ENCODE results near the gene DRD3.

The DRD3 gene

DNA sequence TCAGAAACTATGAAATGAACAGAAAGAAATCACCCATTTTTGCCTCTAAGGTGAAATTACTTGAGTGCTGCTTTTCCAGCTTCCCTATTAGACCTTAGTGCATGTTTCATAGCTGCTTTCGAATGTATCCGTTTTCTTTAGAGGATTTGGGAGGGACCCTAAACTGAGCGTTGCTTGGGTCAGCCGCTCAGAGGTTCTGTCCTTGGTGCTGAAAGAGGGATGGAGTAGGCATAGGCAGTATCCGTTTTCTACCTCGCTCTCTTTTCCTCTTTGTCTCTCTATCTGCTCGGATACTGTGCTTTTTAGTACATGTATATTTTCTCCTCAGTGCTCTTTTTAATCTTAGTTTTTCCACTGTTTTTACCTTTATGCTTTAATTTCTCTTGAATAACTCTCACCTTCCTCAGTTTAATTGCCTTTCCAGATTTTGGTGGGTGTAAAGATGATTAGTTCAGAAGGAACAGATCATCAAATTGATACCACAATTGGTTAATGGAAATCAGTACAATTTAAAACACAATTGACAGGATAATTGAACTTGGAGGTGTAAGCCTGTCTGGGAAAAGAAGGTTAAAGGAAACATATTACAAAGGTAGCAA lies at the start of gene DRD3:
TSS of gene DRD3 (minus strand) at position 283 of the 599 bp plus-strand sequence. CDS start 7,060 bp downstream, outside the sequence.
- TF ChIP-seq CTCF (IDR thresholded peaks at IDR 0.05; ENCODE audit: insufficient read depth, low read depth, low read length, missing control alignments): no peak
- DNase-seq (ENCODE audit: low read depth): peak; percentile 44
- no peak within 1 kb of the TSS for H3K4me3 ChIP-seq (ENCODE audit: low read length)

GRCh38 chr3:114227076-114227475 lies 48.2 kb upstream of the DRD3 start:
- no peak for DNase-seq (ENCODE audit: low read depth)
- H3K4me3 ChIP-seq (ENCODE audit: low read length): no peak overlapping the region
- TF ChIP-seq CTCF (IDR thresholded peaks at IDR 0.05; ENCODE audit: insufficient read depth, low read depth, low read length, missing control alignments): no peak

- no peak overlapping the region for H3K4me3 ChIP-seq (ENCODE audit: low read length)
- no peak for TF ChIP-seq CTCF (IDR thresholded peaks at IDR 0.05; ENCODE audit: insufficient read depth, low read depth, low read length, missing control alignments)
- DNase-seq (ENCODE audit: low read depth): no peak
Observed at GRCh38 chr3:114226313-114226712, 47.5 kb upstream of the DRD3 start.

- no peak for TF ChIP-seq CTCF (IDR thresholded peaks at IDR 0.05; ENCODE audit: insufficient read depth, low read depth, low read length, missing control alignments)
- no peak overlapping the region for H3K4me3 ChIP-seq (ENCODE audit: low read length)
- DNase-seq (ENCODE audit: low read depth): no peak
Observed at GRCh38 chr3:114223143-114223542, 44.3 kb upstream of the DRD3 start.

GRCh38 chr3:114221881-114222264 lies 43.0 kb upstream of the DRD3 start:
- DNase-seq (ENCODE audit: low read depth): no peak

DNA sequence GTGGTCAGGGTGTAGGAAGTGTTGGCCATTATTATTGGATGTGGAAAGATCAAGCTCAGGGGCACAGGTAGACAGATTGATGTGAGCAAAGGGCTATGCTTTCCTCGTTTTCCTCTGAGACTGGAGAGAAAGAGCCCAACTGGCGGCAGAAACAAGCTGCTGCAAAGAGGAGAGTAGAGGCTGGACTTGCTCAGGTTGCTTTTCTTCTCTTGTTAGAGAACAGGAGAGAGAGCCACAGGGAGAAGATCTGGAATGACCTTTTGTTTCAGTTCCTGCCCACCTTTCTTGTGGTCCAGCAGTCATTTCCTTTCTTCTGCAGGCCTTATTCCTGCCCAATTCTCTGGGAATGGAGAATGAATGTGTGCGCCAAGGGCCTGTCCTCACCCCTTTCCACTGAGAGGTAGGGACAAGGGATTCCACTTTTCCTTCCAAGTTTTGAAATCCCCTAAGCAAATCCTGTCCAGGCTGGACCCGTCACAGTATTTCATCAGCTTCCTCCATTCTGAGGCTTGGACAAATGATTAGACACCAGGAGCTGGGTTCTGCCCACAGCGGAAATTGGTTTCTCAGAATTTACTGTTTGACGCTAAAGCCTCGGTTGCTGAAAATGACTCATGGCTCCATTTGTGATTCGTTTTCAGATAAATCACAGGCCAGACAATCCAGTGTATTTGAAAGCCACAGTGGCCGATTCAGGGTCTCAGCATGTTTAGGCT lies 42.5 kb upstream of the DRD3 start:
- no peak overlapping the region for H3K4me3 ChIP-seq (ENCODE audit: low read length)
- no peak for TF ChIP-seq CTCF (IDR thresholded peaks at IDR 0.05; ENCODE audit: insufficient read depth, low read depth, low read length, missing control alignments)
- no peak for DNase-seq (ENCODE audit: low read depth)

More at GRCh38 chr3:114221881-114222264, 43.0 kb upstream of the DRD3 start:
- no peak for TF ChIP-seq CTCF (IDR thresholded peaks at IDR 0.05; ENCODE audit: insufficient read depth, low read depth, low read length, missing control alignments)
- H3K4me3 ChIP-seq (ENCODE audit: low read length): no peak overlapping the region
